Measurements from ENCODE around the gene HAUS1. TPM values are rescaled to one million over a fixed set of nuclear protein-coding genes. Genes with fewer than 3 reads are reported as not detected.

The HAUS1 gene
- total and polyA plus RNA-seq, 8 donors, result 19.0 to 56.8 (median 42.7) TPM

- Histone ChIP-seq H3K27me3 (no peaks in the 10 kb centered on the region), H3K36me3 (no peaks in the 10 kb centered on the region), H3K9me3 (no peaks in the 10 kb centered on the region), H3K27ac (peak overlapping the region in 1 of 2 donors; percentile 86), H3K4me3 (no peak overlapping the region), H3K4me1 (peaks cover 10 to 45% of the 10 kb centered on the region in 2 donors)
- intact Hi-C loops (cut with DNase I), result no loop called here
- DNase-seq, result no peak
- TF ChIP-seq, protein P1, sequence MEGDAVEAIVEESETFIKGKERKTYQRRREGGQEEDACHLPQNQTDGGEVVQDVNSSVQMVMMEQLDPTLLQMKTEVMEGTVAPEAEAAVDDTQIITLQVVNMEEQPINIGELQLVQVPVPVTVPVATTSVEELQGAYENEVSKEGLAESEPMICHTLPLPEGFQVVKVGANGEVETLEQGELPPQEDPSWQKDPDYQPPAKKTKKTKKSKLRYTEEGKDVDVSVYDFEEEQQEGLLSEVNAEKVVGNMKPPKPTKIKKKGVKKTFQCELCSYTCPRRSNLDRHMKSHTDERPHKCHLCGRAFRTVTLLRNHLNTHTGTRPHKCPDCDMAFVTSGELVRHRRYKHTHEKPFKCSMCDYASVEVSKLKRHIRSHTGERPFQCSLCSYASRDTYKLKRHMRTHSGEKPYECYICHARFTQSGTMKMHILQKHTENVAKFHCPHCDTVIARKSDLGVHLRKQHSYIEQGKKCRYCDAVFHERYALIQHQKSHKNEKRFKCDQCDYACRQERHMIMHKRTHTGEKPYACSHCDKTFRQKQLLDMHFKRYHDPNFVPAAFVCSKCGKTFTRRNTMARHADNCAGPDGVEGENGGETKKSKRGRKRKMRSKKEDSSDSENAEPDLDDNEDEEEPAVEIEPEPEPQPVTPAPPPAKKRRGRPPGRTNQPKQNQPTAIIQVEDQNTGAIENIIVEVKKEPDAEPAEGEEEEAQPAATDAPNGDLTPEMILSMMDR (IDR thresholded peaks at IDR 0.05), result no peak
- ATAC-seq, result peak; percentile 7
Observed at GRCh38 chr18:46068763-46069162, 35.4 kb upstream of the HAUS1 start.

DNA sequence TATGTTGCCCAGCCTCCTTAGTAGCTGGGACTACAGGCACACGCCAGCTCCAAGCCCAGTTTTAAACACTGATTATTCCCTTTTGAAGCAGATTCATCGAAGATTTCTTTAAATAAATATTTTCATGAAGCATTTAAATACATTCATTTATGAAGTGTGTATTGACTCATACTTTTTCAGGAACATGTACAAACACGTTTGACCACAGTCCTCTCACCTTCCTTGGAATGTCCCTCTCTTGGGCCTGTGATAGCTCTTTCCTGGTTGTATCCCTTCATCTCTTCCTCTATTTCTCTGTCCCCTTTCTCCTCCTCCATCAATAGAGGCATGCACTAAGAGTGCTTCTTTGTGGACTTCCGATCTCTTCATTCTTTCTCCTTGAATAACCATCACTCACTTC is 34.7 kb upstream of the HAUS1 start:
- TF ChIP-seq, protein P1 (IDR thresholded peaks at IDR 0.05), result no peak
- intact Hi-C loops (cut with DNase I), result no loop called here
- Histone ChIP-seq H3K9me3 (no peaks in the 10 kb centered on the region), H3K4me1 (peaks cover 10 to 48% of the 10 kb centered on the region in 2 donors), H3K27me3 (no peaks in the 10 kb centered on the region), H3K4me3 (peak overlapping the region in 1 of 2 donors; percentile 74), H3K36me3 (no peaks in the 10 kb centered on the region), H3K27ac (peak overlapping the region in 1 of 2 donors; percentile 86)
- ATAC-seq (peak; percentile 48), DNase-seq (no peak)

GRCh38 chr18:46070232-46070631 is 34.0 kb upstream of the HAUS1 start:
- Histone ChIP-seq H3K27ac (peak overlapping the region in 1 of 2 donors; percentile 86), H3K9me3 (no peaks in the 10 kb centered on the region), H3K27me3 (no peaks in the 10 kb centered on the region), H3K4me3 (peak overlapping the region in 1 of 2 donors; percentile 74), H3K36me3 (no peaks in the 10 kb centered on the region), H3K4me1 (peaks cover 10 to 48% of the 10 kb centered on the region in 2 donors)
- TF ChIP-seq, protein P1 (IDR thresholded peaks at IDR 0.05), result no peak
- intact Hi-C loops (cut with DNase I), result loop anchor here (10.0 kb wide), 2 partner anchors 115 to 405 kb away; no protein-coding TSS in a partner anchor
- DNase-seq (no peak), ATAC-seq (no peak)

DNA sequence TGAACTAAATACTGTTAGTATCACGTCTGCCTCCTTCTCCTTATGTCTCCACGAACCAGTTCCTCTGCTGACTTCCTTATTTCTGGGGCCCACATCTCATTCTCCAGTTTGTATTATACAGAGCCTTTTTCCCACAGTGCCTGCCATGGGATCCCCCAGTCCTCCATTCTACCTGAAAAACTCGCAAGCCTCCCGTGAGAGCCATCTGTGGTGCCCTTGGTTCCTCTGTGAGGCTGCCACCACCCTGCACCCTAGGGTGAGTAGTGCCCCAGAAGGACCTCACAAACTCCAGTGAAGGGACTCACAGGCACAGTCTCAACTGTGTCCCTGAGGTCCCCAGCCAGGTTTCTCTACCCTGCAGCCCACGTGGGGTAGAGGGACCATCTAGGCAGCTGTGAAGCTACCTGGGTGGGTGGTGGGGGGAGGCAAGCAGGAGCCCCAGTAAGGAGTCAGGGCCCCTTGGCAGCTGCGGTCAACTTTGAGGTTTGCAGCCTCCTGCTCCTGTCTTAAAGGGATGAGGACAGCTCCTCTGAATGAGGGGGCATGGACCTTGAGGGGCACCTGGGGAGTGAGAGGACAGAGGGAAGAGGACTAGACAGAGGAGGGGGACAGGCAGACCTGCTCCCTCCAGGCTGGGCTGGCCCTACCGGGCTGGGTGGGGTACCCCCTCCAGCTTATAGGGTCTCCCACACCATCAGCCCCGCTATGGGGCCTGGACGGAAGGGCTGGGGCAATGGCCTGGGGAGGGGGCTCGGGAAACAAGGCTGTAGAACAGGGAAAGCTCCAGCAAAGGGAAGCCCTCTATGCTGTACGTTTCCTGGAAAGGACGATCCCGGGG is 33.2 kb upstream of the HAUS1 start:
- TF ChIP-seq, protein P1 (IDR thresholded peaks at IDR 0.05), result no peak
- H3K27ac ChIP-seq, result peak overlapping the region; percentile 33 to 86
- intact Hi-C loops (cut with DNase I), result loop anchor here (10.0 kb wide), 2 partner anchors 116 to 406 kb away; no protein-coding TSS in a partner anchor
- DNase-seq, result no peak
- H3K4me3 ChIP-seq, result peak overlapping the region; percentile 74 to 85
- H3K36me3 ChIP-seq, result no peaks in the 10 kb centered on the region
- H3K27me3 ChIP-seq, result no peaks in the 10 kb centered on the region
- no peaks in the 10 kb centered on the region for H3K9me3 ChIP-seq
- ATAC-seq, result peak; percentile 20
- H3K4me1 ChIP-seq, result peaks cover 10 to 48% of the 10 kb centered on the region in 2 donors

DNA sequence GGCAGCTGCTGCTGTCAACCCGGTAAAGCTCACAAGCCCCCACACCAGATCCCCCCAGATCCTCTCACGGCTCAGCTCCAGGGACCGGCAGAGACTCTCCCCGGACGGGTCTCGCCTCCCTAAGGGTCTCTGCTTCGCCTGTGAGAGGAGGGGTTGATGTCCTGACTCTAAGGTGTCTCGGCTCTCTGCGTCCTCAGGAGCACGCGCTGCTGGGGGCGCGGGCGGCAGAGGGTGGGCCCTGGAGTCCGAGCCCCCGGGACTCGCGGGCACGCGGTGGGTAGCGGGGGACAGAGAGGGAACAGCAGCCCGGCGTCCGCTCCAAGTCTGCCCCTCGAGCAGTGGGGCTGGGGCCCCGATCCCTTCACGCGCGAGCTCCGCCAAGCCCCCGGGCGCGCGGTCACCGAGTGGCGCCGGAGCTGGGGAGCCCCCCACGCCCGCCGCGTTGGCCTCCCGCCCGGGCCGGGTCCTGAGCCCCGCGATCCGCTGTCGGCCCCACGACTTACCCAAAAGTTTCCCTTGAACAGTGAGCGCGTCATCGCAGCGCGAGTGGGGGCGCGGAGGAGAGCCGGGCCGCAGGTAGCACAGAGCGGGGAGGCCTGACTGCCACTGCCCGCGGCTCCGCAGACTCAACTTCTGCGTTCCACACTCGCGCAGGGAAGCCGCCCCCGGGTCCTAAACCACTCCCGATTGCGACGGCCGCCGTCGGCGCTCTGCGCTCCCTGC is 32.4 kb upstream of the HAUS1 start, which contains the start of gene PSTPIP2:
Gene PSTPIP2 (minus strand): TSS at position 608 of the 723 bp plus-strand sequence. CDS start 72 bp downstream, at position 536.
- Histone ChIP-seq H3K4me3 (peak within 1 kb of the TSS; percentile 74 to 85), H3K27ac (peak within 1 kb of the TSS; percentile 33 to 86), H3K9me3 (no peaks in the 10 kb centered on the region), H3K36me3 (no peaks in the 10 kb centered on the region), H3K27me3 (no peaks in the 10 kb centered on the region), H3K4me1 (peaks cover 10 to 48% of the 10 kb centered on the region in 2 donors)
- DNase-seq, result peak; percentile 42 to 97 (median 72)
- intact Hi-C loops (cut with DNase I), result loop anchor here (10.0 kb wide), 2 partner anchors 117 to 407 kb away; no protein-coding TSS in a partner anchor
- ATAC-seq, result peak; percentile 85
- TF ChIP-seq, protein P1 (IDR thresholded peaks at IDR 0.05), result no peak
